DMS53 treated with DMSO at 0.1 percent for 48 hours (cell line): Measurements from ENCODE around the gene KMT2A.

Experiments used
- DNase-seq: peaks from one replicate; lab custom pipeline; 2025; ENCODE audit not compliant: unreplicated experiment; lab: John Stamatoyannopoulos, UW

Gene KMT2A

DNA sequence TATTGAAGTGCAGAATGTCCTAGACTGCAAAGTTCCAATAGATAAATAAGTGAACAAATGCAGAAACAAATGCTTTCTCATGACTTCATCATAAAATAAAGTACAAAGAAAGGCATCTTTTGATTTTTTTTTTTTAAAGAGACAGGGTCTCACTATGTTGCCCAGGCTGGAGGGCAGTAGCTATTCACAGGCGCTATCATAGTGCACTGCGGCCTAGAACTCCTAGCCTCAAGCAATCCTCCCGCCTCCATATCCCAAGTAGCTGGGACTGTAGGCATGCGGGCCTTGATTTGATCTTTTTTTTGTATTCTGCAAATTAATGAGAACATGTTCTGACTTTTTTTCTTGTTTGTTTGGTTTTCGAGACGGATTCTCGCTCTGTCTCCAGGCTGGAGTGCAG, 138.3 kb downstream of the KMT2A start:
- no peak for DNase-seq
